CD4-positive, alpha-beta T cell treated with Interleukin-4 for 1 hour (primary cell): ENCODE data around the gene POLR3E.
A peak's percentile ranks its signal among the peaks of the same experiment; 100 is the strongest.
"Not testable (repeated sequence)": the region's sequence is repeated elsewhere in the genome, so short reads cannot be mapped to it uniquely, and the experiment has no call there.

Experiments used
- DNase-seq, 2 donors: peaks; one replicate each; pipeline ENCODE4 v3.0.0-alpha.2; 2020 to 2022

POLR3E gene

DNA sequence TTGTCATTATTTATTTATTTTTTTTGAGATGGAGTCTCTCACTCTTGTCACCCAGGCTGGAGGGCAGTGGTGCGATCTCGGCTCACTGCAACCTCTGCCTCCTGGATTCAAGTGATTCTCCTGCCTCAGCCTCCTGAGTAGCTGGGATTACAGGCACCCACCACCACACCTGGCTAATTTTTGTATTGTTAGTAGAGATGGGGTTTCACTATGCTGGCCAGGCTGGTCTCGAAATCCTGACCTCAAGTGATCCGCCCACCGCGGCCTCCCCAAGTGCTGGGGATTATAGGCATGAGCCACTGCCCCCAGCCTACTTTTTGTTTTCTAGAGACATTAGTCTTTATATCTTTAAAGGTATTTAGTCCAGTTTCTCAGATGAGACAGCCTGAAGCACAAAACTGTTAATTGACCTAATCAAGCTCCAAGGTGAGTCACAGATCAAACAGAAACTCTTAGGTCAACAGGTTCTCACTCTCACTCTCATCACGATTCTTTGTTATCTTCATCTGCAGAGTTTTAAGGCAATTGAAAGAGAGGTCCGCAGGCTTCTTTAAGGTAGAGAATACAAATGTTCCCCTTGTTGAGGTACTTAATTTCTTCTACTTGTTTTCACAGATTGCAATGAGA is 71.1 kb downstream of the POLR3E start:
- not testable (repeated sequence) for DNase-seq

- DNase-seq = peak in 1 of 2 donors; percentile 60
Observed at GRCh38 chr16:22369221-22369811, 72.1 kb downstream of the POLR3E start.

- no peak for DNase-seq
Observed at GRCh38 chr16:22370038-22370820, 73.0 kb downstream of the POLR3E start.

- peak in 1 of 2 donors; percentile 25 for DNase-seq
Observed at GRCh38 chr16:22372882-22373661, 75.9 kb downstream of the POLR3E start.

- DNase-seq = peak in 1 of 2 donors; percentile 37
Observed at GRCh38 chr16:22373662-22374310, 76.6 kb downstream of the POLR3E start.

- DNase-seq = peak; percentile 98 to 99
Observed at GRCh38 chr16:22374311-22375116, 77.3 kb downstream of the POLR3E start, which contains the start of gene CDR2. Gene CDR2 (minus strand): TSS chr16:22374619. CDS start chr16:22374309, 310 bp downstream.

DNA sequence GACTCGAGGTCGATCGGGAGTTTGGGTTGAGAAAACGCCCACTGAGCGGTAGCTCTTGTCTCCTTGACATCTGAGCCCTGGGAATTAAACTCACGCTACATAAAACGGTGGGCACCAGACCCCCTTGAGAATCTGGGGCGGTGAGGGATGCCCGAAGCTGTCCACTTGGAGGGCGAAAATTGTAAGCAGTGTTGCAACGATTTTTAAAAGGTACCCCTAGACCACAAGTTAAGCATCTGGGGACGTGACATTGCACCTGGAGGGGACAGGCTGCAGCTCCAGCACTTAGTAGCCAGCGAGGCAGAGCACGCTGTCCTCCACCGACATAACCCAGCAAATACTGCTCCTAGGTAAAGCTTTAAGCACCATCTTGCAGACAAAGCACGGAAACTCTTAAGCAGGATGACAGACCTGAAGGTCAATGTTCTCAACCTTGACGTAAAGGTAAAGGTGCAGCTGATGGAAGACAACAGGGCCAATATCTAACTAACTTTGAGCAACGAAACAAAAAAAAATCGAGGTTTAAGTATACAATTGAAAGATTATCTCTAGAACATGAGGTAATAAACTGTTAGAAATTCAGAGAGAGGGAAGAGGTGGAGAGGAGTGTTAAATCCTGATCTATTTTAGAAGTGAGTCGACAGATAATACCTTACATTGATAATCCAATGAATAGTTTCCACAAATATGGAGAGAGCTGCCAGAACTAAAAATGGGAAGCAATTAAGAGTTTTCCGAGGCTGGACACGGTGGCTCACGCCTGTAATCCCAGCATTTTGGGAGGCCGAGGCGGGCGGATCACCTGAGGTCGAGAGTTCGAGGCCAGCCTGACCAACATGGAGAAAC is 78.1 kb downstream of the POLR3E start:
- no peak for DNase-seq

DNA sequence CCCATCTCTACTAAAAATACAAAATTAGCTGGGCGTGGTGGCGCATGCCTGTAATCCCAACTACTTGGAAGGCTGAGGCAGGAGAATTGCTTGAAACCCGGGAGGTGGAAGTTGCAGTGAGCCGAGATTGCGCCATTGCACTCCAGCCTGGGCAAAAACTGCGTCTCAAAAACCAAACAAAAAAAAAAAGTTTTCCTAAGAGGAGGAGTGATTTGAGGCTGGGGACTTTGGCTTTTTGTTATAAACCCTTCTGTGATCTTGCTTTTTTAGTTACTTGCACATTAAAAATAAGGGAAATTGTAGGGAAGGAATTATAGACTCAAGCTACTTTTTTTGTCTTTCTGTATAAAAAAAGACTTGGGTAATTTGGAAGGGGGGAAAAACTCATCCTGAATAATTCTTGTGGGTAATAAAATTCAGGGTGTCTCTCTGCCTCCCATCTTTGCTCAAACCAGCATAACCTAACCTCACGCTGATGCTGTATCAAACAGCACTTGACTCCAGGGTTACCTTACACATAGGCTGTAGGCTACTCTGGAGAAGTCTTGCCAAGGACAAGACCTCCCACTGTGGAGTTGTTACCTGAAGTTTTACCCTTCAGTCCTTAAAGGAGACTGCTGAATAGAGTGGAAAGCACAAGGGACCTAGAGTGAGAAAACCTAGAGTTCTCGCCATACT is 78.9 kb downstream of the POLR3E start:
- no peak for DNase-seq

DNA sequence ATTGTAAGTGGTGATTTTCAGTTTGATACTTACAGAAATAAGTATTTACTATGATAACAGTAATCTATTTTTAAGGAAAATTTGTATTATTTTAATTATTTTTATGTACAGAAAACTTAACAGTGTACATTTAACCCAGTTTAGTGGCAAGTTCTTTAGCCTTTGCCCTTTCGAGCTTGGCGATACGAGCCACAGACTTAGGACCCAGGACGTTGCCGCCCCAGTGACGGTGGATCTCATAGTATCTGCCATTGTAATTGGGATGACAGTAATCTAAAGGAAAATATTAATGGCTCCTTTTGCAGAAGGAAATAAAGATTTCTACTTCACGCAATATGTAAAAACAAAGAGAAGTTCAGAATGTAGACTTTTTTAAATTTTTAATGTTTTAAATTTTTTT is 82.4 kb downstream of the POLR3E start:
- DNase-seq = no peak

GRCh38 chr16:22380529-22380928 is 83.3 kb downstream of the POLR3E start:
- DNase-seq = no peak

GRCh38 chr16:22381392-22381791 is 84.2 kb downstream of the POLR3E start:
- no peak for DNase-seq

GRCh38 chr16:22383827-22384226 is 86.6 kb downstream of the POLR3E start:
- no peak for DNase-seq
